HCT116 (cell line): Measurements from ENCODE around the gene PCDHB16. TPM values are rescaled to one million over a fixed set of nuclear protein-coding genes. Genes with fewer than 3 reads are reported as not detected.

Experiments
- ATAC-seq: fragments of 200-7000 bp; cut with Tn5 transposase; 2 replicates; pipeline ENCODE4 v1.9.1; 2020; ENCODE audit warnings: mild to moderate bottlenecking, moderate library complexity
- BruUV-seq: library from RNA; stranded (reverse); fragments of 400-500 nt; replicated peaks from 2 replicates; lab custom pipeline; 2021; lab: Mats Ljungman, UMichigan
- CTCF ChIA-PET: fragments of 300-600 bp; sonication (Branson Sonifier 250); formaldehyde crosslinking; loops from one replicate; lab custom pipeline; 2021; ENCODE audit warnings: antibody characterized with exemption; lab: Charles Lee
- POLR2A ChIA-PET: fragments of 300-600, 350-600 bp; sonication (Branson Sonifier 250); formaldehyde crosslinking; loops from one replicate; lab custom pipeline; 2021; ENCODE audit warnings: antibody characterized with exemption; lab: Charles Lee
- RAD21 ChIA-PET, 2 experiments: fragments of 300-600 bp; sonication (Branson Sonifier 250); formaldehyde crosslinking; loops; one replicate each; lab custom pipeline; 2023; ENCODE audit warnings: low total read pairs in 2 of 2; ENCODE audit not compliant: uncharacterized antibody in 2 of 2, unreplicated experiment in 2 of 2, low non-redundant PET in 1 of 2; lab: Charles Lee
- DNase-seq: peaks from one replicate; pipeline ENCODE4 v3.0.0-alpha.2; 2010; ENCODE audit warnings: low read depth, low spot score
- H2AFZ ChIP-seq: fragments of 200-600 bp; shearing (Covaris generic), sonication (generic); 2 replicates; pipeline ENCODE4 v1.6.1; 2017; ENCODE audit warnings: low read depth, mixed run types, mixed read lengths, antibody characterized with exemption, low read length; ENCODE audit not compliant: poor library complexity, severe bottlenecking
- H3K27ac ChIP-seq: 2 replicates; pipeline ENCODE4 v1.5.1; 2012; ENCODE audit warnings: low read depth, low read length
- H3K27me3 ChIP-seq: fragments of 200-600 bp; sonication (generic); 2 replicates; pipeline ENCODE4 v1.6.1; 2016; ENCODE audit warnings: mixed run types, low read length, mixed read lengths; ENCODE audit not compliant: insufficient read depth
- H3K36me3 ChIP-seq, 2 experiments: fragments of 200-500 bp in 1 of 2; fragments of 200-600 bp in 1 of 2; sonication (Bioruptor generic) in 1 of 2; sonication (generic) in 1 of 2; 2 replicates each; pipeline versions ENCODE4 v1.5.1 to v1.6.1; 2014 to 2016; ENCODE audit warnings: low read length in 2 of 2, inconsistent platforms in 1 of 2, mixed read lengths in 1 of 2, mixed run types in 1 of 2; ENCODE audit not compliant: insufficient read depth in 2 of 2, control insufficient read depth in 1 of 2
- H3K4me1 ChIP-seq, 2 experiments: fragments of 200-600 bp in 1 of 2; sonication (generic) in 1 of 2; 2 replicates each; pipeline versions ENCODE4 v1.5.1 to v1.6.1; 2012 to 2017; ENCODE audit warnings: low read length in 2 of 2, inconsistent platforms in 1 of 2, mild to moderate bottlenecking in 1 of 2, mixed read lengths in 1 of 2, mixed run types in 1 of 2, moderate library complexity in 1 of 2; ENCODE audit not compliant: insufficient read depth in 2 of 2, control insufficient read depth in 1 of 2
- H3K4me2 ChIP-seq: fragments of 200-600 bp; sonication (generic); 2 replicates; pipeline ENCODE4 v1.6.1; 2017; ENCODE audit warnings: mixed run types, low read length, mixed read lengths
- H3K4me3 ChIP-seq, 2 experiments: fragments of 200-600 bp in 1 of 2; sonication (generic) in 1 of 2; replicated peaks in 1 of 2; 2 replicates each; pipeline ENCODE4 v1.5.1; 2011 to 2016; ENCODE audit warnings: low read length in 2 of 2, control low read depth in 1 of 2, low read depth in 1 of 2, mild to moderate bottlenecking in 1 of 2, mixed read lengths in 1 of 2, mixed run types in 1 of 2
- H3K79me2 ChIP-seq: fragments of 200-600 bp; sonication (generic); 2 replicates; pipeline ENCODE4 v1.6.1; 2017; ENCODE audit warnings: mild to moderate bottlenecking, mixed run types, low read length, moderate library complexity, mixed read lengths; ENCODE audit not compliant: insufficient read depth
- H3K9ac ChIP-seq: fragments of 200-600 bp; sonication (generic); 2 replicates; pipeline ENCODE4 v1.6.1; 2016; ENCODE audit warnings: low read length, mixed read lengths
- H3K9me2 ChIP-seq: fragments of 200-600 bp; sonication (generic), shearing (Covaris generic); 2 replicates; pipeline ENCODE4 v1.6.1; 2017; ENCODE audit warnings: mixed run types, mild to moderate bottlenecking, moderate library complexity; ENCODE audit not compliant: insufficient read depth
- H3K9me3 ChIP-seq, 2 experiments: fragments of 200-500 bp in 1 of 2; fragments of 200-600 bp in 1 of 2; sonication (Bioruptor generic) in 1 of 2; sonication (generic) in 1 of 2; 2 replicates each; pipeline ENCODE4 v1.6.1; 2014 to 2017; ENCODE audit warnings: low read length in 2 of 2, mixed read lengths in 2 of 2, inconsistent platforms in 1 of 2, low read depth in 1 of 2, mild to moderate bottlenecking in 1 of 2, mixed run types in 1 of 2, moderate library complexity in 1 of 2; ENCODE audit not compliant: control insufficient read depth in 1 of 2, insufficient read depth in 1 of 2
- H4K20me1 ChIP-seq: fragments of 200-600 bp; sonication (generic), shearing (Covaris generic); 2 replicates; pipeline ENCODE4 v1.6.1; 2017; ENCODE audit warnings: mixed run types, mild to moderate bottlenecking, moderate library complexity; ENCODE audit not compliant: insufficient read depth
- CBX3 ChIP-seq: IDR thresholded peaks from 2 replicates; pipeline ENCODE4 v1.6.1; 2012; ENCODE audit warnings: low read depth
- CEBPB ChIP-seq: IDR thresholded peaks from 2 replicates; pipeline ENCODE4 v1.6.1; 2012; ENCODE audit warnings: low read depth
- EGR1 ChIP-seq: IDR thresholded peaks from 2 replicates; pipeline ENCODE4 v1.6.1; 2012; ENCODE audit warnings: low read depth
- ELF1 ChIP-seq: IDR thresholded peaks from 2 replicates; pipeline ENCODE4 v1.6.1; 2012; ENCODE audit warnings: low read depth, borderline replicate concordance
- EZH2 ChIP-seq: fragments of 200-600 bp; sonication (generic); IDR thresholded peaks from 2 replicates; pipeline ENCODE4 v1.6.1; 2017; ENCODE audit warnings: antibody characterized with exemption, mixed run types
- EZH2phosphoT487 ChIP-seq: fragments of 200-600 bp; IDR thresholded peaks from 2 replicates; pipeline ENCODE4 v1.6.1; 2018; ENCODE audit warnings: antibody characterized with exemption, borderline replicate concordance
- MAX ChIP-seq: IDR thresholded peaks from 2 replicates; pipeline ENCODE4 v1.6.1; 2012
- POLR2A ChIP-seq: IDR thresholded peaks from 2 replicates; pipeline ENCODE4 v1.7.0; 2011; ENCODE audit warnings: borderline replicate concordance; ENCODE audit not compliant: insufficient read depth, insufficient read length; ENCODE audit errors: extremely low read depth
- RAD21 ChIP-seq: IDR thresholded peaks from 2 replicates; pipeline ENCODE4 v1.6.1; 2012; ENCODE audit warnings: low read depth, mild to moderate bottlenecking
- SIN3A ChIP-seq: IDR thresholded peaks from 2 replicates; pipeline ENCODE4 v1.6.1; 2012; ENCODE audit warnings: low read depth
- SP1 ChIP-seq: IDR thresholded peaks from 2 replicates; pipeline ENCODE4 v1.6.1; 2012; ENCODE audit warnings: low read depth
- TCF7L2 ChIP-seq: IDR thresholded peaks from 2 replicates; pipeline ENCODE4 v1.7.0; 2011; ENCODE audit warnings: borderline replicate concordance, inconsistent platforms; ENCODE audit not compliant: insufficient read depth, insufficient read length; ENCODE audit errors: extremely low read depth
- YY1 ChIP-seq: IDR thresholded peaks from 2 replicates; pipeline ENCODE4 v1.6.1; 2011; ENCODE audit warnings: low read length, low read depth, moderate library complexity, mild to moderate bottlenecking; ENCODE audit not compliant: insufficient replicate concordance; ENCODE audit errors: extremely low read depth
- ZFX ChIP-seq: fragments of 450-650 bp; IDR thresholded peaks from 2 replicates; pipeline ENCODE4 v1.6.1; 2017
- ZNF274 ChIP-seq: fragments of 200-500 bp; sonication (Bioruptor generic); IDR thresholded peaks from 2 replicates; pipeline ENCODE4 v1.6.1; 2014; ENCODE audit warnings: mild to moderate bottlenecking, low read depth, low read length, inconsistent platforms
- intact Hi-C: fragments of 100-400 bp; cut with micrococcal nuclease; formaldehyde crosslinking; loops from 2 replicates; pipeline ENCODE4 v1.10.0; 2022
- total RNA-seq: library from RNA; stranded (reverse); gene quantifications from one replicate; pipeline ENCODE4 v1.2.1, GENCODE V29; 2021; ENCODE audit not compliant: unreplicated experiment
- TF ChIP-seq, protein P1 (sequence below), 3 experiments: fragments of 200-600 bp in 1 of 3; sonication (generic) in 1 of 3; IDR thresholded peaks in 2 of 3; conservative IDR thresholded peaks in 1 of 3; 2 replicates each; pipeline ENCODE4 v1.5.1; 2012 to 2017; ENCODE audit warnings: low read depth in 2 of 3, low read length in 2 of 3, antibody characterized with exemption in 1 of 3, borderline replicate concordance in 1 of 3, control low read depth in 1 of 3, mild to moderate bottlenecking in 1 of 3, mixed read lengths in 1 of 3, mixed run types in 1 of 3, moderate library complexity in 1 of 3; ENCODE audit not compliant: insufficient read depth in 1 of 3
- TF ChIP-seq, protein P2 (sequence below): IDR thresholded peaks from 2 replicates; pipeline ENCODE4 v1.6.1; 2012

PCDHB16 gene
- total RNA-seq, 1 experiment from 2014 or later: not detected

- Histone ChIP-seq H2AFZ (no peak within 1 kb of the TSS), H3K9me2 (no peaks in the 10 kb centered on the region), H3K4me2 (no peak within 1 kb of the TSS), H3K9me3 (no peaks in the 10 kb centered on the region; a peak in 1 of 4 replicates), H3K27me3 (no peaks in the 10 kb centered on the region), H3K27ac (no peak within 1 kb of the TSS), H3K36me3 (no peaks in the 10 kb centered on the region), H4K20me1 (no peaks in the 10 kb centered on the region), H3K4me1 (no peaks in the 10 kb centered on the region), H3K79me2 (no peaks in the 10 kb centered on the region), H3K4me3 (no peak within 1 kb of the TSS), H3K9ac (no peak within 1 kb of the TSS)
- intact Hi-C loops: no loop called here
- ChIA-PET POLR2A (no interaction called here), CTCF (no interaction called here), RAD21 (no interaction called here)
- TF ChIP-seq, protein P1, sequence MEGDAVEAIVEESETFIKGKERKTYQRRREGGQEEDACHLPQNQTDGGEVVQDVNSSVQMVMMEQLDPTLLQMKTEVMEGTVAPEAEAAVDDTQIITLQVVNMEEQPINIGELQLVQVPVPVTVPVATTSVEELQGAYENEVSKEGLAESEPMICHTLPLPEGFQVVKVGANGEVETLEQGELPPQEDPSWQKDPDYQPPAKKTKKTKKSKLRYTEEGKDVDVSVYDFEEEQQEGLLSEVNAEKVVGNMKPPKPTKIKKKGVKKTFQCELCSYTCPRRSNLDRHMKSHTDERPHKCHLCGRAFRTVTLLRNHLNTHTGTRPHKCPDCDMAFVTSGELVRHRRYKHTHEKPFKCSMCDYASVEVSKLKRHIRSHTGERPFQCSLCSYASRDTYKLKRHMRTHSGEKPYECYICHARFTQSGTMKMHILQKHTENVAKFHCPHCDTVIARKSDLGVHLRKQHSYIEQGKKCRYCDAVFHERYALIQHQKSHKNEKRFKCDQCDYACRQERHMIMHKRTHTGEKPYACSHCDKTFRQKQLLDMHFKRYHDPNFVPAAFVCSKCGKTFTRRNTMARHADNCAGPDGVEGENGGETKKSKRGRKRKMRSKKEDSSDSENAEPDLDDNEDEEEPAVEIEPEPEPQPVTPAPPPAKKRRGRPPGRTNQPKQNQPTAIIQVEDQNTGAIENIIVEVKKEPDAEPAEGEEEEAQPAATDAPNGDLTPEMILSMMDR (IDR thresholded peaks at IDR 0.05 in 2 of 3, conservative IDR thresholded peaks at IDR 0.05 in 1 of 3; ENCODE audit: borderline replicate concordance in 1 of 3, insufficient read depth in 1 of 3, low read depth in 2 of 3, low read length in 2 of 3): no peak
- TF ChIP-seq SIN3A (no peak), YY1 (no peak)
- no peak for DNase-seq
- BruUV-seq: no TSS peak
- ATAC-seq: no peak
Measured at GRCh38 chr5:141149812-141150211, 32.4 kb upstream of the PCDHB16 start, which contains the start of gene PCDHB6. Gene PCDHB6, plus strand, starts transcription at chr5:141150057. Its CDS starts 201 bp downstream, at chr5:141150258.

DNA sequence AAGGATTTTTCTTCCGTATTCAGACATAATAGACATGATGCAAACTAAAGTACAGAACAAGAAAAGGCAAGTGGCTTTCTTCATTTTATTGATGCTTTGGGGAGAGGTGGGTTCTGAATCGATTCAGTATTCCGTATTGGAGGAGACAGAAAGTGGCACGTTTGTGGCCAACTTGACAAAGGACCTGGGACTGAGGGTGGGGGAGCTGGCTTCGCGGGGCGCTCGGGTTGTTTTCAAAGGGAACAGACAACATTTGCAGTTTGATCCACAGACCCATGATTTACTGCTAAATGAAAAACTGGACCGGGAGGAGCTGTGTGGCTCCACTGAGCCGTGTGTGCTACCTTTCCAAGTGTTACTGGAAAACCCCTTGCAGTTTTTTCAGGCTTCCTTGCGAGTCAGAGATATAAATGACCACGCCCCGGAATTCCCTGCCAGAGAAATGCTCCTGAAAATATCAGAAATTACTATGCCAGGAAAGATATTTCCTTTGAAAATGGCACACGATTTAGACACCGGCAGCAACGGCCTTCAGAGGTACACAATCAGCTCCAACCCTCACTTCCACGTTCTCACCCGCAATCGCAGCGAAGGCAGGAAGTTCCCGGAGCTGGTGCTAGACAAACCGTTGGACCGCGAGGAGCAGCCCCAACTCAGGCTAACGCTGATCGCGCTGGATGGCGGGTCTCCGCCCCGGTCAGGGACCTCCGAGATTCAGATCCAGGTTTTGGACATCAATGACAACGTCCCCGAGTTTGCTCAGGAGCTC, 31.8 kb upstream of the PCDHB16 start:
- Histone ChIP-seq H3K9me2 (no peaks in the 10 kb centered on the region), H3K4me1 (no peaks in the 10 kb centered on the region), H3K4me3 (no peak overlapping the region), H3K27ac (no peak overlapping the region), H3K9ac (no peak overlapping the region), H2AFZ (no peak overlapping the region), H3K79me2 (no peaks in the 10 kb centered on the region), H3K4me2 (no peak overlapping the region), H3K27me3 (no peaks in the 10 kb centered on the region), H3K36me3 (no peaks in the 10 kb centered on the region), H3K9me3 (no peaks in the 10 kb centered on the region; a peak in 1 of 4 replicates), H4K20me1 (no peaks in the 10 kb centered on the region)
- POLR2A ChIA-PET: no interaction called here
- CTCF ChIA-PET: no interaction called here
- no TSS peak for BruUV-seq
- DNase-seq (no peak), ATAC-seq (no peak)
- intact Hi-C loops: no loop called here
- RAD21 ChIA-PET: no interaction called here
- TF ChIP-seq SP1 (no peak), RAD21 (no peak), CEBPB (no peak), ZNF274 (no peak), TCF7L2 (no peak), YY1 (no peak), CBX3 (no peak), EZH2 (no peak), POLR2A (no peak), ZFX (no peak), MAX (no peak), EZH2phosphoT487 (no peak), SIN3A (no peak), ELF1 (no peak), EGR1 (no peak)
- TF ChIP-seq, protein P2, sequence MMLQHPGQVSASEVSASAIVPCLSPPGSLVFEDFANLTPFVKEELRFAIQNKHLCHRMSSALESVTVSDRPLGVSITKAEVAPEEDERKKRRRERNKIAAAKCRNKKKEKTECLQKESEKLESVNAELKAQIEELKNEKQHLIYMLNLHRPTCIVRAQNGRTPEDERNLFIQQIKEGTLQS: no peak
